HepG2 (cell line): Measurements from ENCODE around the gene COMP.

Experiments
- ADNP ChIP-seq: sonication (generic); formaldehyde crosslinking; IDR thresholded peaks from 2 replicates; pipeline ENCODE4 v1.4.0; 2020; ENCODE audit warnings: missing genetic modification reagents
- BRD4 ChIP-seq: sonication (generic); formaldehyde crosslinking; IDR thresholded peaks from 2 replicates; pipeline ENCODE4 v1.4.0; 2020; ENCODE audit warnings: missing genetic modification reagents
- ELF4 ChIP-seq: sonication (generic); formaldehyde crosslinking; IDR thresholded peaks from 2 replicates; pipeline ENCODE4 v1.5.0; 2020; ENCODE audit warnings: missing genetic modification reagents, mild to moderate bottlenecking, moderate library complexity, borderline replicate concordance
- HCFC1 ChIP-seq: fragments of 150-350 bp; IDR thresholded peaks from 2 replicates; pipeline ENCODE4 v1.6.1; 2014; ENCODE audit warnings: low read depth, low read length
- POLR2A ChIP-seq, 2 experiments: IDR thresholded peaks; 2 replicates each; pipeline ENCODE4 v1.6.1; 2011; ENCODE audit warnings: low read depth in 2 of 2, low read length in 2 of 2, mild to moderate bottlenecking in 1 of 2, moderate library complexity in 1 of 2; ENCODE audit not compliant: insufficient read depth in 1 of 2
- RAD21 ChIP-seq: fragments of 450-650 bp; formaldehyde crosslinking; IDR thresholded peaks from 2 replicates; pipeline ENCODE4 v1.5.0; 2020; ENCODE audit warnings: mild to moderate bottlenecking
- SATB2 ChIP-seq: sonication (generic); formaldehyde crosslinking; IDR thresholded peaks from 2 replicates; pipeline ENCODE4 v1.5.0; 2020; ENCODE audit warnings: missing genetic modification reagents
- SP1 ChIP-seq, 2 experiments: fragments of 450-650 bp in 1 of 2; sonication (generic) in 1 of 2; formaldehyde crosslinking in 1 of 2; IDR thresholded peaks; 2 replicates each; pipeline versions ENCODE4 v1.4.0 to v1.6.1; 2016 to 2020; ENCODE audit warnings: missing genetic modification reagents in 1 of 2
- TCF12 ChIP-seq, 2 experiments: fragments of 450-650 bp in 1 of 2; sonication (generic) in 1 of 2; formaldehyde crosslinking in 1 of 2; IDR thresholded peaks; 2 replicates each; pipeline versions ENCODE4 v1.6.1 to v1.8.0; 2017 to 2022; ENCODE audit warnings: antibody characterized with exemption in 1 of 2, mild to moderate bottlenecking in 1 of 2, missing genetic modification reagents in 1 of 2, moderate library complexity in 1 of 2
- U2AF1 ChIP-seq: fragments of 200-400 bp; formaldehyde crosslinking; optimal IDR thresholded peaks from 2 replicates; pipeline ENCODE3; 2017; ENCODE audit warnings: mild to moderate bottlenecking, low read depth, low read length
- ZBTB10 ChIP-seq: sonication (generic); formaldehyde crosslinking; IDR thresholded peaks from 2 replicates; pipeline ENCODE4 v1.4.0; 2020; ENCODE audit warnings: missing genetic modification reagents, borderline replicate concordance
- ZNF513 ChIP-seq: sonication (generic); formaldehyde crosslinking; conservative IDR thresholded peaks from 2 replicates; pipeline ENCODE4 v1.5.0; 2020; ENCODE audit warnings: missing genetic modification reagents
- ZNF615 ChIP-seq: sonication (generic); formaldehyde crosslinking; IDR thresholded peaks from 2 replicates; pipeline ENCODE4 v1.5.0; 2020; ENCODE audit warnings: mild to moderate bottlenecking, missing genetic modification reagents, borderline replicate concordance

- TF ChIP-seq ZBTB10 (CRISPR knock-in tag) (no peak), ZNF615 (no peak), ELF4 (CRISPR knock-in tag) (no peak), ZNF513 (CRISPR knock-in tag) (no peak), RAD21 (no peak), TCF12 (IDR thresholded peaks at IDR 0.05) (no peak), TCF12 (CRISPR knock-in tag; IDR thresholded peaks at IDR 0.05) (no peak), ADNP (CRISPR knock-in tag) (no peak), U2AF1 (no peak), BRD4 (no peak), SATB2 (no peak), SP1 (IDR thresholded peaks at IDR 0.05) (no peak), SP1 (CRISPR knock-in tag; IDR thresholded peaks at IDR 0.05) (no peak), HCFC1 (no peak), POLR2A (IDR thresholded peaks at IDR 0.05; ENCODE audit: insufficient read depth in 1 of 2, low read depth in 2 of 2, low read length in 2 of 2) (no peak)
These were observed 41.5 kb downstream of the COMP start for GRCh38 chr19:18749362-18750231.
